GM18909 (cell line): Measurements from ENCODE around the gene DPP3.

Experiments used
- ATAC-seq: cut with Tn5 transposase; IDR thresholded peaks from one replicate; pipeline ENCODE4 v1.9.1; 2021; ENCODE audit warnings: mild to moderate bottlenecking; ENCODE audit not compliant: unreplicated experiment, poor library complexity

Gene DPP3

GRCh38 chr11:66549696-66550095 is 69.5 kb downstream of the DPP3 start:
- no peak for ATAC-seq

- ATAC-seq: no peak
Measured at GRCh38 chr11:66550887-66551286, 70.7 kb downstream of the DPP3 start.

- no peak for ATAC-seq
Measured at GRCh38 chr11:66554602-66555001, 74.4 kb downstream of the DPP3 start.

- no peak for ATAC-seq
Measured at GRCh38 chr11:66555416-66555815, 75.2 kb downstream of the DPP3 start.

GRCh38 chr11:66556086-66556485 is 75.9 kb downstream of the DPP3 start:
- ATAC-seq: no peak

GRCh38 chr11:66557733-66558326 is 77.6 kb downstream of the DPP3 start:
- ATAC-seq: no peak
